ENCODE data around the gene OR8B3. TPM values are rescaled to one million over a fixed set of nuclear protein-coding genes. Genes with fewer than 3 reads are reported as not detected.

Gene OR8B3
- polyA plus RNA-seq, 1 donor, result not detected

GRCh38 chr11:124359566-124359965, 39.3 kb downstream of the OR8B3 start:
- DNase-seq, result no peak

GRCh38 chr11:124346311-124346955, 52.4 kb downstream of the OR8B3 start:
- no peak for DNase-seq

Other genes with a start within 250 kb of the OR8B3 start
- not detected for gene OR10D3, start 215.7 kb downstream of the OR8B3 start, polyA plus RNA-seq (ENCODE audit: insufficient read length)
- not detected for gene OR8G1, start 157.9 kb downstream of the OR8B3 start, polyA plus RNA-seq (ENCODE audit: insufficient read length)
- not detected for gene OR8G5, start 142.6 kb downstream of the OR8B3 start, polyA plus RNA-seq (ENCODE audit: insufficient read length)
- gene OR8D1, start 85.1 kb downstream of the OR8B3 start, polyA plus RNA-seq (ENCODE audit: insufficient read length), result not detected
- not detected for gene OR8D2, start 78.8 kb downstream of the OR8B3 start, polyA plus RNA-seq (ENCODE audit: insufficient read length)
- gene OR8B2, start 14.5 kb downstream of the OR8B3 start, polyA plus RNA-seq (ENCODE audit: insufficient read length), result not detected
- gene OR8B4, start 25.8 kb upstream of the OR8B3 start, polyA plus RNA-seq (ENCODE audit: insufficient read length), result not detected
- gene OR8B8, start 46.7 kb upstream of the OR8B3 start, polyA plus RNA-seq (ENCODE audit: insufficient read length), result not detected
- not detected for gene OR8B12, start 144.6 kb upstream of the OR8B3 start, polyA plus RNA-seq (ENCODE audit: insufficient read length)
- gene OR8A1, start 171.0 kb upstream of the OR8B3 start, polyA plus RNA-seq (ENCODE audit: insufficient read length), result 0.05 TPM
- not detected for gene PANX3, start 212.4 kb upstream of the OR8B3 start, polyA plus RNA-seq (ENCODE audit: insufficient read length)
- gene TBRG1, start 223.8 kb upstream of the OR8B3 start, polyA plus RNA-seq (ENCODE audit: insufficient read length), result 38.8 TPM